ENCODE data around the gene ELOVL6. TPM values are rescaled to one million over a fixed set of nuclear protein-coding genes. Genes with fewer than 3 reads are reported as not detected.

Gene ELOVL6
- total and polyA plus RNA-seq, 4 donors: 19.5 to 38.8 (median 37.5) TPM

- DNase-seq (ENCODE audit: low spot score): no peak
- WGBS: 89% methylated on average over 1 of the region's 1 CpG
- TF ChIP-seq RAD21 (IDR thresholded peaks at IDR 0.05) (no peak), JUND (IDR thresholded peaks at IDR 0.05) (no peak), CTCF (IDR thresholded peaks at IDR 0.05; ENCODE audit: low read depth, low read length, missing input control) (no peak), MAX (IDR thresholded peaks at IDR 0.05) (no peak), FOXA1 (IDR thresholded peaks at IDR 0.05) (no peak), HNF4G (IDR thresholded peaks at IDR 0.05) (no peak), HNF4A (conservative IDR thresholded peaks at IDR 0.05) (no peak), ATF3 (IDR thresholded peaks at IDR 0.05) (no peak), TAF1 (conservative IDR thresholded peaks at IDR 0.05) (no peak), ZBTB33 (IDR thresholded peaks at IDR 0.05) (no peak), FOXA2 (IDR thresholded peaks at IDR 0.05) (no peak), NR2F2 (IDR thresholded peaks at IDR 0.05) (no peak), SP1 (IDR thresholded peaks at IDR 0.05) (no peak), EGR1 (IDR thresholded peaks at IDR 0.05; ENCODE audit: low read depth in 2 of 2) (no peak), GABPA (IDR thresholded peaks at IDR 0.05 in 1 of 2, conservative IDR thresholded peaks at IDR 0.05 in 1 of 2) (no peak), YY1 (IDR thresholded peaks at IDR 0.05) (no peak), REST (IDR thresholded peaks at IDR 0.05) (no peak)
These were observed 26.4 kb downstream of the ELOVL6 start for GRCh38 chr4:110171971-110172370.

GRCh38 chr4:110170861-110171260 is 27.6 kb downstream of the ELOVL6 start:
- no peak overlapping the region for H3K9ac ChIP-seq (ENCODE audit: low read depth in 1 of 2, low read length in 2 of 2)
- 96% methylated on average over 3 of the region's 3 CpGs for WGBS
- no peaks in the 10 kb centered on the region for H3K27me3 ChIP-seq (ENCODE audit: control insufficient read depth in 4 of 4, insufficient read depth in 4 of 4, low read length in 3 of 4)
- H3K4me1 ChIP-seq (ENCODE audit: control insufficient read depth in 4 of 4, insufficient read depth in 4 of 4, low read length in 3 of 4): peaks cover 2 to 9% (median 4%) of the 10 kb centered on the region in 4 donors
- TF ChIP-seq EGR1 (IDR thresholded peaks at IDR 0.05; ENCODE audit: low read depth in 2 of 2): no peak
- no peak for TF ChIP-seq JUND (IDR thresholded peaks at IDR 0.05)
- no peak for TF ChIP-seq MAX (IDR thresholded peaks at IDR 0.05)
- TF ChIP-seq REST (IDR thresholded peaks at IDR 0.05): no peak
- no peak for TF ChIP-seq TAF1 (conservative IDR thresholded peaks at IDR 0.05)
- TF ChIP-seq FOXA2 (IDR thresholded peaks at IDR 0.05): no peak
- TF ChIP-seq ATF3 (IDR thresholded peaks at IDR 0.05): no peak
- TF ChIP-seq GABPA (IDR thresholded peaks at IDR 0.05 in 1 of 2, conservative IDR thresholded peaks at IDR 0.05 in 1 of 2): no peak
- TF ChIP-seq HNF4A (conservative IDR thresholded peaks at IDR 0.05): no peak
- no peak for TF ChIP-seq YY1 (IDR thresholded peaks at IDR 0.05)
- TF ChIP-seq HNF4G (IDR thresholded peaks at IDR 0.05): no peak
- no peak for TF ChIP-seq RAD21 (IDR thresholded peaks at IDR 0.05)
- no peak for DNase-seq (ENCODE audit: low spot score)
- no peaks in the 10 kb centered on the region for H3K36me3 ChIP-seq (ENCODE audit: control insufficient read depth in 4 of 4, insufficient read depth in 3 of 4, low read depth in 1 of 4, low read length in 3 of 4)
- H3K9me3 ChIP-seq (ENCODE audit: control insufficient read depth in 4 of 4, low read length in 3 of 4): no peaks in the 10 kb centered on the region
- H3K4me3 ChIP-seq (ENCODE audit: low read depth in 1 of 3, low read length in 3 of 3): no peak overlapping the region
- no peak overlapping the region for H3K27ac ChIP-seq (ENCODE audit: low read depth in 1 of 2, low read length in 2 of 2)

More at GRCh38 chr4:110171971-110172370, 26.4 kb downstream of the ELOVL6 start:
- Histone ChIP-seq H3K4me1 (ENCODE audit: control insufficient read depth in 4 of 4, insufficient read depth in 4 of 4, low read length in 3 of 4) (peaks cover 0 to 7% (median under 1%) of the 10 kb centered on the region in 4 donors), H3K9ac (ENCODE audit: low read depth in 1 of 2, low read length in 2 of 2) (no peak overlapping the region), H3K27me3 (ENCODE audit: control insufficient read depth in 4 of 4, insufficient read depth in 4 of 4, low read length in 3 of 4) (no peaks in the 10 kb centered on the region), H3K9me3 (ENCODE audit: control insufficient read depth in 4 of 4, low read length in 3 of 4) (no peaks in the 10 kb centered on the region), H3K4me3 (ENCODE audit: low read depth in 1 of 3, low read length in 3 of 3) (no peak overlapping the region), H3K27ac (ENCODE audit: low read depth in 1 of 2, low read length in 2 of 2) (no peak overlapping the region), H3K36me3 (ENCODE audit: control insufficient read depth in 4 of 4, insufficient read depth in 3 of 4, low read depth in 1 of 4, low read length in 3 of 4) (peaks cover 0 to 1% (median 0%) of the 10 kb centered on the region in 4 donors)
